Activated T-helper 2 cell treated with anti-CD3 and anti-CD28 coated beads, Interferon-gamma antibody, Interleukin-2, Interleukin-4, amounts not matched to agents 10 μg/mL and 5 μg/mL and 100 μg/mL, durations not matched to agents 14 hours and 24 hours and 36 hours (primary cell): ENCODE measurements around the gene EIF4ENIF1. TPM values are rescaled to one million over a fixed set of nuclear protein-coding genes. Genes with fewer than 3 reads are reported as not detected.
"Not testable (repeated sequence)": the region's sequence is repeated elsewhere in the genome, so short reads cannot be mapped to it uniquely, and the experiment has no call there.

Experiments
- DNase-seq: peaks from one replicate; pipeline ENCODE4 v3.0.0; 2021; ENCODE audit warnings: low spot score
- H3K27ac Mint-ChIP-seq: one replicate; pipeline ENCODE4 v1.8.0; 2021; ENCODE audit warnings: mixed read lengths
- H3K27me3 Mint-ChIP-seq: one replicate; pipeline ENCODE4 v1.8.0; 2021; ENCODE audit warnings: low read depth, mixed read lengths
- H3K36me3 Mint-ChIP-seq: one replicate; pipeline ENCODE4 v1.8.0; 2021; ENCODE audit warnings: low read depth, mixed read lengths
- H3K4me1 Mint-ChIP-seq: one replicate; pipeline ENCODE4 v1.8.0; 2021; ENCODE audit warnings: low read depth, mixed read lengths
- H3K4me3 Mint-ChIP-seq: one replicate; pipeline ENCODE4 v1.8.0; 2021; ENCODE audit warnings: low read depth, mild to moderate bottlenecking, moderate library complexity, mixed read lengths
- H3K9me3 Mint-ChIP-seq: one replicate; pipeline ENCODE4 v1.8.0; 2021; ENCODE audit warnings: mixed read lengths
- intact Hi-C: fragments of 100-400 bp; cut with micrococcal nuclease; formaldehyde crosslinking; loops from one replicate; pipeline ENCODE4 v1.15.1; 2023
- total RNA-seq: library from RNA; stranded (reverse); gene quantifications from 2 replicates; pipeline ENCODE4 v1.2.3, GENCODE V29; 2022

EIF4ENIF1 gene
- 96.5 and 103 TPM in 2 replicates for total RNA-seq

DNA sequence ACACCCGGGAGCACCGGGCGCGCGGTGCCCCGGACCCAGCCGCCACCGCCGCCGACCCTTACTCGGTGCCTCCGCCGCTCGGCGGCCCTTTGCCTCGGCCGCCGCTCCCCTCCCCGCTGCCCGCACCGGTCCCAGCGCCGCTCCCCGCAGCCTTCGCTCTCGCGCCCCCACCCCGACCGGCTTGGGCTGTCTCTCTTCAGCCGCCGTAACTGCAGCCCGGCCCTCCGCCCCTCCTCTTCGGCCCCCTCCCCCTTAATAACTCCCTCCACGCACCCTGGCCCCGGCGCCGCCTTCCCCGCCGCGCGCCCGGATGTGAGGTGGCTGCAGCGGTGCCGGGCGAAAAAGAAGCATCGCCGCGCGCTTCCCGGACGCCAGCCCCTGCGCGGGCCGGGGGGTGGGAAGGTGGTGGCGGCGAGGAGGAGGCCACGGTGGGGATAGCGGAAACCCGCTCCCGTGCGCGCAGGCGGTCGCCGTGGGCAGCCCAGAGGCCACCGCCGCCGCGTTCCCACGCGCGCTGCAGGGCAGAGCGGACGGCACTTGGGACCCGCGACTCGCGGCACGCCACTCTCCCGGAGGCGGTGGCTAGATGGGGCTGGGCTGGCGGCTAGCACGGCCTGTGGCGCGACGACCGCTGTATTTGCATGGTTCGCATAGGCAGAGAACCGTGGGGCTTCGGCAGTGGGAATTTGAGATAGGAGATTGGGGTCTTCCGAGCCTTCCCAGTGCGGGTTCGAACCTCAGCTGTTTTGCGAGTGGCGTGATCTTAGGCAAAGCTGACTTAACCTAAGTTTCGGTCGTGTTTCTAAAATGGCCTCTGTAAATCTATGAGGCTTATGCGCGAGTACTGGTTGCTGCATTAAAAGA, at the start of gene EIF4ENIF1:
Gene EIF4ENIF1, minus strand, starts transcription at position 211 of the 864 bp plus-strand sequence. CDS start 1,124 bp downstream, outside the sequence.
- peak within 1 kb of the TSS; percentile 99 for H3K27ac Mint-ChIP-seq
- no peaks in the 10 kb centered on the region for H3K9me3 Mint-ChIP-seq
- DNase-seq, result peak; percentile 82
- H3K36me3 Mint-ChIP-seq, result peaks cover 51% of the 10 kb centered on the region
- H3K4me1 Mint-ChIP-seq, result peaks cover 47% of the 10 kb centered on the region
- H3K27me3 Mint-ChIP-seq, result no peaks in the 10 kb centered on the region
- H3K4me3 Mint-ChIP-seq, result peak within 1 kb of the TSS; percentile 98
- intact Hi-C loops, result loop anchor here (1.0 to 2.0 kb wide), 3 partner anchors 7 to 91 kb away; partner anchors contain the start of gene DRG1

DNA sequence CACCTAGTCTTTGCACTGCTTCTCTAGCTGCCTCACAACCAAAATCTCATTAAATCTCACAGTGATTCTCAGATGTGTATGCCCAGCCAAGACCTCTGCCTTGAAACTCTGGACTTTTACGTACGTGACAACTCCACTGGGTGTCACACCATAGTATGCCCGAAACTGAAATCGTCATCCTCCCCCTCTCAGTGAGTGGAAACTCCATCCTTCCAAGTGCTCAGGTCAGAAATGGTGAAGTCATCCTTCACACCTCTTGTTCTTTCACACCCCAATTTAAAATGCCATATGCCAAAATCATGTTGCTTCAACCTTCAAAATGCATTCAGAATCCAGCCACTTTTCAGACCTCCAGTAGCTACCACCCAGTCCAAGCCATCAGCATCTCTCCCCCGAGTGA, 49.2 kb upstream of the EIF4ENIF1 start:
- Mint-ChIP-seq H3K27me3 (no peaks in the 10 kb centered on the region), H3K36me3 (peaks cover 61% of the 10 kb centered on the region), H3K4me3 (peak overlapping the region; percentile 70), H3K9me3 (no peaks in the 10 kb centered on the region), H3K4me1 (peaks cover 45% of the 10 kb centered on the region), H3K27ac (peak overlapping the region; percentile 99)
- peak; percentile 18 for DNase-seq
- intact Hi-C loops, result loop anchor here (5.0 kb wide), 2 partner anchors 93 to 247 kb away; partner anchors contain the start of gene PIK3IP1

DNA sequence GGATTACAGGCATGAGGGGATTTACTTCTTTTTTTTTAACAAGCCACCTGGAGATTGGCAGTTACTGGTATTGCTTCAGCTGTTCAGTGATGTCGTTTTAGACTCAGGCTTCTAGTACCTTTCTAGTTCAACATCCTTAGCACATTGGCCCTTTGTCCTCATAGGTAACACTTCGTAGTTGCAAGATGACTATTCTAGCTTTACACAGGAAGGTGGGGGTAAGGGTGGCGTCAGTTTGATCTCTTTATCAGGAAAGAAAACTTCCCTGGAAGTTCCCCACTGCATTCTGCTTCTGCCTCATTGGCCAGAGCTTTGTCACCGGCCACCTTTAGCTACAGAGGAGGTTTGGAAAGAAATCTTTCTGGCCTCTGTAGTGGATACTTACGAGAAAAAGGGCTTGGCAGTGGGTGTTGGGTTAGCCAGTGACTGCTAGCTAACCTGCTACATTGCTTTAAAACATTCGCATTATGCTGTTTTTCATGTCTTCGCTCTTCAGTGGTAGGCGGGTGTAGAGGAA, 47.4 kb upstream of the EIF4ENIF1 start:
- peaks cover 73% of the 10 kb centered on the region for H3K36me3 Mint-ChIP-seq

GRCh38 chr22:31533374-31533773, 43.7 kb upstream of the EIF4ENIF1 start:
- Mint-ChIP-seq H3K9me3 (no peaks in the 10 kb centered on the region), H3K4me1 (peaks cover 65% of the 10 kb centered on the region), H3K27me3 (no peaks in the 10 kb centered on the region), H3K27ac (peak overlapping the region; percentile 88), H3K4me3 (no peak overlapping the region), H3K36me3 (peaks cover 76% of the 10 kb centered on the region)
- DNase-seq, result no peak
- intact Hi-C loops, result no loop called here

More for the DNA sequence above, 47.4 kb upstream of the EIF4ENIF1 start:
- Mint-ChIP-seq H3K4me3 (peak overlapping the region; percentile 64), H3K27me3 (no peaks in the 10 kb centered on the region), H3K4me1 (peaks cover 60% of the 10 kb centered on the region), H3K9me3 (no peaks in the 10 kb centered on the region), H3K27ac (peak overlapping the region; percentile 99)
- peak; percentile 26 for DNase-seq
- intact Hi-C loops, result loop anchor here (1.0 to 5.0 kb wide), 5 partner anchors 11 to 245 kb away; partner anchors contain the start of genes PIK3IP1 and SFI1

- Mint-ChIP-seq H3K4me3 (no peak overlapping the region), H3K9me3 (no peaks in the 10 kb centered on the region), H3K27ac (peak overlapping the region; percentile 88), H3K36me3 (peaks cover 76% of the 10 kb centered on the region), H3K27me3 (no peaks in the 10 kb centered on the region), H3K4me1 (peaks cover 56% of the 10 kb centered on the region)
- no peak for DNase-seq
- intact Hi-C loops, result no loop called here
Observed at GRCh38 chr22:31532060-31532459, 42.4 kb upstream of the EIF4ENIF1 start.

- Mint-ChIP-seq H3K27ac (peak overlapping the region; percentile 92), H3K36me3 (peaks cover 79% of the 10 kb centered on the region), H3K4me1 (peaks cover 56% of the 10 kb centered on the region), H3K9me3 (peaks cover 7% of the 10 kb centered on the region), H3K27me3 (no peaks in the 10 kb centered on the region), H3K4me3 (peak overlapping the region; percentile 26)
- intact Hi-C loops, result no loop called here
- DNase-seq, result no peak
Observed at GRCh38 chr22:31530823-31531195, 41.2 kb upstream of the EIF4ENIF1 start.

DNA sequence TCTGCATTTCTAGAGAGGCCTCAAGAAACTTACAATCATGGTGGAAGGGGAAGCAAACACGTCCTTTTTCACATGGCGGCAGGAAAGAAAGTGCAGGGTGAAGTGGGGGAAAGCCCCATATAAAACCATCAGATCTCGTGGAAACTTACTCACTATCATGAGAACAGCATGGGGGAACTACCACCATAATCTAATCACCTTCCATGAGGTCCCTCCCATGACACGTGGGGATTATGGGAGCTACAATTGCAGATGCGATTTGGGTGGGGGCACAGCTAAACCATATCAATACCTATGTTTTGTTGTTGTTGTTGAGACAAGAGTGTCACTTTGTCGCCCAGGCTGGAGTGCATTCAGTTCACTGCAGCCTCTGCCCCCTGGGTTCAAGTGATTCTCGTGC, 36.6 kb upstream of the EIF4ENIF1 start:
- H3K9me3 Mint-ChIP-seq, result peaks cover 16% of the 10 kb centered on the region
- H3K27me3 Mint-ChIP-seq, result no peaks in the 10 kb centered on the region
- H3K27ac Mint-ChIP-seq, result peak overlapping the region; percentile 96
- peaks cover 58% of the 10 kb centered on the region for H3K4me1 Mint-ChIP-seq
- intact Hi-C loops, result loop anchor here (1.0 to 2.0 kb wide), 4 partner anchors 11 to 56 kb away; partner anchors contain the start of gene SFI1
- H3K36me3 Mint-ChIP-seq, result peaks cover 88% of the 10 kb centered on the region
- no peak for DNase-seq
- H3K4me3 Mint-ChIP-seq, result no peak overlapping the region

DNA sequence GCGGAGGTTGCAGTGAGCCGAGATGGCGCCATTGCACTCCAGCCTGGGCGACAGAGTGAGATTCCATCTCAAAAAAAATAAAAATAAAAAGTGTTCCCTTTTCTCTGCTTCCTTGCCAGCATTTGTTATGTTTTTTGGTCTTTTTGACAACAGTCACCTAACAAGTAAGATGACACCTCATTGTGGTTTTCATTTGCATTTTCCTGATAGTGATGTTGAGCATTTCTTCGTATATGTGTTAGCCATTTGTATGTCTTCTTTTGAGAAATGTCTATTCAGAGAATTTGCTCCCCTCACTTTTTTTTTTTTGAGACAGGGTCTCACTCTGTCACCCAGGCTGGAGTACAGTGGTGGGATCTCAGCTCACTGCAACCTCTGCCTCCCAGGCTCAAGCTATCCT, 34.5 kb upstream of the EIF4ENIF1 start:
- intact Hi-C loops, DNase-seq, H3K27me3 Mint-ChIP-seq: not testable (repeated sequence)
- peaks cover 16% of the 10 kb centered on the region for H3K9me3 Mint-ChIP-seq
- peaks cover 51% of the 10 kb centered on the region for H3K4me1 Mint-ChIP-seq
- peak overlapping the region; percentile 30 for H3K4me3 Mint-ChIP-seq
- H3K27ac Mint-ChIP-seq, result peak overlapping the region; percentile 96
- H3K36me3 Mint-ChIP-seq, result peaks cover 82% of the 10 kb centered on the region

GRCh38 chr22:31520051-31520450, 30.4 kb upstream of the EIF4ENIF1 start:
- intact Hi-C loops, result no loop called here

DNA sequence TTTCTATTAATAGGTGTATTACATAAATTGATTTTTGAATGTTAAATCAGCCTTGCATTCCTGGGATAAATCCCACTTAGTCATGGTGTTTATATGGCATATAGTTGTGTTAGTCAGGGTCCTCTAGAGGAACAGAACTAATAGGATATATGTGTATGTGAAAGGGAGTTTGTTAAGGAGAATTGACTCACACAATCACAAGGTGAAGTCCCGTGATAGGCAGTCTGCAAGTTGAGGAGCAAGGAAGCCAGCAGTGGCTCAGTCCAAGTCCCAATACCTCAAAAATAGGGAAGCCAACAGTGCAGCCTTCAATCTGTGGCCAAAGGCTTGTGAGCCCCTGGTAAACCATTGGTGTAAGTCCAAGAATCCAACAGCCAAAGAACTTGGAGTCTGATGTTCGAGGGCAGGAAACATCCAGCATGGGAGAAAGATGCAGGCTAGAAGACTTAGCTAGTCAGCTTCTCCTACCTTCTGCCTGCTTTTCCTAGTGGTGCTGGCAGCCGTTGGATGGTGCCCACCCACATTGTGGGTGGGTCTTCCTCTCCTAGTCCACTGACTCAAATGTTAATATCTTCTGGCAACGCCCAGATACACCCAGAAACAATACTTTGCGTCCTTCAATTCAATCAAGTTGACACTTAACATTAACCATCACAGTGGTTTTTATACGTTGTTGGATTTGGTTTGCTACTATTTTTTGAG, 19.6 kb upstream of the EIF4ENIF1 start:
- intact Hi-C loops, result no loop called here
- peaks cover 19% of the 10 kb centered on the region for H3K4me1 Mint-ChIP-seq
- peaks cover 4% of the 10 kb centered on the region for H3K9me3 Mint-ChIP-seq
- DNase-seq, result no peak
- peaks cover 76% of the 10 kb centered on the region for H3K36me3 Mint-ChIP-seq
- H3K4me3 Mint-ChIP-seq, result no peak overlapping the region
- H3K27me3 Mint-ChIP-seq, result no peaks in the 10 kb centered on the region
- no peak overlapping the region for H3K27ac Mint-ChIP-seq

More at GRCh38 chr22:31520051-31520450, 30.4 kb upstream of the EIF4ENIF1 start:
- peak overlapping the region; percentile 81 for H3K27ac Mint-ChIP-seq
- H3K9me3 Mint-ChIP-seq, result peaks cover 2% of the 10 kb centered on the region
- DNase-seq, result no peak
- no peaks in the 10 kb centered on the region for H3K27me3 Mint-ChIP-seq
- H3K36me3 Mint-ChIP-seq, result peaks cover 83% of the 10 kb centered on the region
- H3K4me1 Mint-ChIP-seq, result peaks cover 42% of the 10 kb centered on the region
- no peak overlapping the region for H3K4me3 Mint-ChIP-seq

- Mint-ChIP-seq H3K27ac (peak overlapping the region; percentile 34), H3K4me3 (no peak overlapping the region), H3K27me3 (no peaks in the 10 kb centered on the region), H3K36me3 (peaks cover 82% of the 10 kb centered on the region), H3K4me1 (peaks cover 22% of the 10 kb centered on the region), H3K9me3 (peaks cover 4% of the 10 kb centered on the region)
- DNase-seq, result no peak
- intact Hi-C loops, result no loop called here
Observed at GRCh38 chr22:31508536-31508935, 18.9 kb upstream of the EIF4ENIF1 start.

DNA sequence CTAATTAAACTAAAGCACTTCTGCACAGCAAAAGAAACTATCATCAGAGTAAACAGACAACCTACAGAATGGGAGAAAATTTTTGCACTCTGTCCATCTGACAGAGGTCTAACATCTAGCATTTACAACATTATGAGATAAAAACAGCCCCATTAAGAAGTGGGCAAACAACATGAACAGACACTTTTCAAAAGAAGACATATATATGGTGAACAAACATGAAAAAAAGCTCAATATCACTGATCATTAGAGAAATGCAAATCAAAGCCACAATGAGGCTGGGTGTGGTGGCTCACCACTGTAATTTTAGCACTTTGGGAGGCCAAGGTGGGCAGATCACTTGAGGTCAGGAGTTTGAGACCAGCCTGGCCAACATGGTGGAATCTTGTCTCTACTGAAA, 17.9 kb upstream of the EIF4ENIF1 start:
- H3K36me3 Mint-ChIP-seq, result peaks cover 86% of the 10 kb centered on the region
- H3K27me3 Mint-ChIP-seq, H3K9me3 Mint-ChIP-seq, DNase-seq, intact Hi-C loops, H3K4me3 Mint-ChIP-seq: not testable (repeated sequence)
- peak overlapping the region; percentile 42 for H3K27ac Mint-ChIP-seq
- peaks cover 25% of the 10 kb centered on the region for H3K4me1 Mint-ChIP-seq
